ENCODE data around the gene DENND2D.

DNA sequence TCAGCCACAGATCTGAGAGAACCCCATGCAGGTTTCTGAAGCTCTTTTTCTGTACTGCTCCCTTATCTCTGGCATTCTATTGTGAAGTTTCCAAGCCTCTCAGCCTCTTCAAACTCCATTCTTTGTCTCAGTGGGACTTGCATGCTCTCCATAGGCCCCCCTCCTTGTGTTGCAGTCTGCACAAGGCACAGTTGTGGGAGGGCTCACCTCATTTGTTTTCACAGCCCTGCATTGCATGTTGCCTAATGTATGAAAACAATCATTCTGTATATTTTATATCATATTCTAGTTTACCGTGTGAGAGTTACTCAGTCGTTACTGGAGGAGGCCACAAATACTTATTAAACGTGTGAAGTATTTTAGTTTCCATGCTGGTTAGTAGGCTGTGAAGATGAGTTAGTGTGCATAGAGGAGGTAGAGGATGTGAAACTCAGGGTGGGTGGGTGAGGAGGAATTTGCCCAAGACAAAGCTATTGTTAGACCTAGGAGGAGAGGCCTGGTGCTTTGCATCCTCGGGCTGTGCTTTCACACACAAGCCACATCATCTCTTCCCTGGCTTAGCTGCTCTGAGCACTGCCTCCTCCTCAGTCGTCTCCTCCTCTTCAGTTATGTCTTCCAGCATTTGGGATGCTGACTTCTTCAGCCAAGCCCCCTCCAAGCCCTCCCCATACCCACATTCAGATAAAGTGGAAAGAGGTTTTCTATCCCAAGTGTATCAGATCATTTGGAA is 19.3 kb upstream of the DENND2D start:
- TF ChIP-seq RAD21 (IDR thresholded peaks at IDR 0.05; ENCODE audit: low read depth) (no peak), YY1 (IDR thresholded peaks at IDR 0.05; ENCODE audit: low read depth) (no peak), EP300 (IDR thresholded peaks at IDR 0.05; ENCODE audit: borderline replicate concordance) (no peak), ZBTB7A (IDR thresholded peaks at IDR 0.05; ENCODE audit: low read depth) (no peak)
- TF ChIP-seq, protein P1, sequence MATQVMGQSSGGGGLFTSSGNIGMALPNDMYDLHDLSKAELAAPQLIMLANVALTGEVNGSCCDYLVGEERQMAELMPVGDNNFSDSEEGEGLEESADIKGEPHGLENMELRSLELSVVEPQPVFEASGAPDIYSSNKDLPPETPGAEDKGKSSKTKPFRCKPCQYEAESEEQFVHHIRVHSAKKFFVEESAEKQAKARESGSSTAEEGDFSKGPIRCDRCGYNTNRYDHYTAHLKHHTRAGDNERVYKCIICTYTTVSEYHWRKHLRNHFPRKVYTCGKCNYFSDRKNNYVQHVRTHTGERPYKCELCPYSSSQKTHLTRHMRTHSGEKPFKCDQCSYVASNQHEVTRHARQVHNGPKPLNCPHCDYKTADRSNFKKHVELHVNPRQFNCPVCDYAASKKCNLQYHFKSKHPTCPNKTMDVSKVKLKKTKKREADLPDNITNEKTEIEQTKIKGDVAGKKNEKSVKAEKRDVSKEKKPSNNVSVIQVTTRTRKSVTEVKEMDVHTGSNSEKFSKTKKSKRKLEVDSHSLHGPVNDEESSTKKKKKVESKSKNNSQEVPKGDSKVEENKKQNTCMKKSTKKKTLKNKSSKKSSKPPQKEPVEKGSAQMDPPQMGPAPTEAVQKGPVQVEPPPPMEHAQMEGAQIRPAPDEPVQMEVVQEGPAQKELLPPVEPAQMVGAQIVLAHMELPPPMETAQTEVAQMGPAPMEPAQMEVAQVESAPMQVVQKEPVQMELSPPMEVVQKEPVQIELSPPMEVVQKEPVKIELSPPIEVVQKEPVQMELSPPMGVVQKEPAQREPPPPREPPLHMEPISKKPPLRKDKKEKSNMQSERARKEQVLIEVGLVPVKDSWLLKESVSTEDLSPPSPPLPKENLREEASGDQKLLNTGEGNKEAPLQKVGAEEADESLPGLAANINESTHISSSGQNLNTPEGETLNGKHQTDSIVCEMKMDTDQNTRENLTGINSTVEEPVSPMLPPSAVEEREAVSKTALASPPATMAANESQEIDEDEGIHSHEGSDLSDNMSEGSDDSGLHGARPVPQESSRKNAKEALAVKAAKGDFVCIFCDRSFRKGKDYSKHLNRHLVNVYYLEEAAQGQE (IDR thresholded peaks at IDR 0.05; ENCODE audit: low read depth), result no peak

Measured in Ishikawa (cell line).